NCI-H748 (cell line): ENCODE data around the gene THG1L.
A peak's percentile ranks its signal among the peaks of the same experiment; 100 is the strongest.
"Not testable (repeated sequence)": the region's sequence is repeated elsewhere in the genome, so short reads cannot be mapped to it uniquely, and the experiment has no call there.

Source experiments
- DNase-seq: peaks from one replicate; lab custom pipeline; 2025; ENCODE audit not compliant: unreplicated experiment; lab: John Stamatoyannopoulos, UW

The THG1L gene

DNA sequence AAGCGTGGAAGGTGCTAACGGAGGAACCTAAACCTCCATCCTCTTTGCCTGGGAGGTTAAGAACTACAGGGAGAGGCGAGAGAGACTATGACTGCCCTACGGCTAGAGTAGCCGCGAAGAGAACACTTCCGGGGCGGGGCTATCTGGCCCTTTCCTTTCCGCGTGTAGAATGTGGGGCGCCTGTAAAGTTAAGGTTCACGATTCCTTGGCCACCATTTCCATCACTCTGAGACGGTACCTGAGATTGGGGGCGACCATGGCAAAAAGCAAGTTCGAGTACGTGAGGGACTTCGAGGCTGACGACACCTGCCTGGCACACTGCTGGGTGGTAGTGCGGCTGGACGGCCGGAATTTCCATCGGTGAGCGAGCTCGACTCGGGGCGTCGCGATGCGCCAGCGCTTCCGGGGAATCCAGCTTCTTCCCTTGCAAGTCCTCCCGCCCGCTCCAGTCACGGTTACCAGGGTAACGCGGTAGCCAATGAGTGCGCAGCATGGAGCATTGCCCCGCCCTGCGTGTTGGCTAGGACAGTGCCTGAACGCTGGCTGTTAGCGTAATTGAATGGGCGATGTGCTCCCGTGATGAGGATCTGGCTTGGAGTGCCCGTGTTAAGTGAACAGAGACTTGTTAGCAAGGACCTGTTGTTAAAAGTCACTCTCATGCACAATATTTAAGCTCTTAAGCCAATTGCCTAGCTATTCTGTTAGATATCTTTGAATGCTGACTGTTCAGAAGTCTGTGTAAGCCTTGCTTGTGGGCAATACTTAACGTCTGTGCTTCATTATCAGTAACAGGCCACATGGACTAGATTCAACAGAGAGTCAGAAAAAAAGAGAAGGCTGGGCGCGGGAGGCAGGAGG is at the start of gene THG1L:
Gene THG1L, plus strand, starts transcription at position 149 of the 858 bp plus-strand sequence. Its CDS starts 21 bp downstream, at position 170.
- peak; percentile 100 for DNase-seq

GRCh38 chr5:157682257-157682656 is 49.0 kb upstream of the THG1L start:
- no peak for DNase-seq

DNA sequence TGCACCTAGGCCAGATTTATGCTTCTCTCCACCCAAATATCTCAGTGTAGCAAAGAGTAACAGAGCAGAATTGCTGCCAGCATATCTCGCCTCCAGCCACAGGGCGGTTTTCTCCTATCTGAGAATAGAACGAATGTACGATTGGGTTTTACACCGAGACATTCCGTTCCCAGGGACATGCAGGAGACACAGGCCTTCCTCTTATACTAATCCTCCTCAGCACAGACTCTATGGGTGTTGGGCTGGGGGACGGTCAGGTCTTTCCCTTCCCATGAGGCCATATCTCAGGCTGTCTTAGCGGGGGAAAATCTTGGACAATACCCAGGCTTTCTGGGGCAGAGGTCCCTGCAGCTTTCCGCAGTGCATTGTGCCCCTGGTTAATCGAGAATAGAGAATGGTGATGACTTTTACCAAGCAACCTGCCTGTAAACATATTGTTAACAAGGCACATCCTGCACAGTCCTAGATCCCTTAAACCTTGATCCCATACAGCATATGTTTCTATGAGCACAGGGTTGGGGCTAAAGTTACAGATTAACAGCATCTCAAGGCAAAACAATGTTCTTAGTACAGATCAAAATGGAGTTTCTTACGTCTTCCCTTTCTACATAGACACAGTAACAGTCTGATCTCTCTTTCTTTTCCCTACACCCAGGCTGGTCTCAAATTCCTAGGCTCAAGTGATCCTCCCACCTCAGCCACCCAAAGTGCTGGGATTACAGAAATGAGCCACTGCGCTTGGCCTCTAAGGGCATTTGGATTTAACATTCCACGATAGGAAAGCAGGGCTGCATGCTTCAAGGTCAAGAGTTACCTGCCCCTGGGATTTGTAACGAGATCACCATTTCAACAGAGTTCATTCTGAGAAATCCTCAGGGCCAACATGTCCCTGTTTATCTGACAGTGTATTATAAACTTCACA is 44.7 kb upstream of the THG1L start:
- not testable (repeated sequence) for DNase-seq

DNA sequence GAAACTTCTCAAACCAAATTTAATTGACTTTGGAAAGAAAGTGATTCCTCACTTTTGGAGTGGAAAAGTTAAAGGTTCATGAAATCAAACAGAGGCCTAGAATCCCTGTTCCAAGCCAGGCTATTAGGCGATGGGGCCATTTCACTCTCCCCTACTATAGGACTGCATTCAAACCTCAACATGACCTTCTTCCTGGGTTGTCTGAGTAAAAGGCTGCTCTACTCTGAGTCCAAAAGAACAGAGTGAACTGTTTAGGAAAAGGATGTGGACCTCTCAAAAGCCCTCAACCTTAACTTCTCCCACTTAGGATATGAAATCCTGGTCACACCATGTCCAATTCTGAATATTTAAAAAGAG is 44.0 kb upstream of the THG1L start:
- no peak for DNase-seq

DNA sequence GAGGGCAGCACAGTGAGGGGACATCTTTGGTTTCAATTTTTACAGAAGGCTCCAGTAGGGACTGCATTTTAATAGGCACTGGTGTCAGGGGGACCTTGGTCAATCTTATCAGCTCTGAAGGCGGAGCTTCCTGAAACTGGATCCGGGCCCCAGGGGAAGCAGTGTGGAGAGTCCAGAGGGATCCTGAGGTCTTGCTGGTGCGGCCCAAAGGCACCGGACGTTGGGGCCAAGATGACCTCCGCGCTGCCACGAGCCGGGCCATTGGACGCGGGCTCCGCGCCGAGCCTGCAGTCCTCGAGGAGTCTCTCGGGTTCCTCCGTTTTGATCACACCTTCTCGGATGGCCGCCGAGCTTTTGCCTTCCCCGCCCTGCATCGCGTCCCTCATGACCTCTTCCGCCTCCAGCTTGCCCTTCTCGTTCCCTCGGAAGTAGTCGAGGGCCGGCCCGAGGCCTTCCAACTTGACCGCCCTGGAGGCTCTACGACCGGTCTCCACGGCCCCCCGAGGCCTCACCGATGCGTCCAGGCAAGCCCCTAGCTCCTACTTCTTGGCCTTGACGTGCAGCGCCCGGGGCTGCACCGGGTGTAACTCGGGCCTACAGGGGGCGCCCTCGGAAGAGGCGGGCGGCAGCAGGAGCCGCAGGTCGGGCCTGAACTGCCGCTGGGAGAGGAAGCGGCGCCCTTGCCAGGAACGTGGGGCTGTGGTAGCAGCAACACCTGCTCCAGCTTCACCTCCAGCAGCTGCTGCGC is 41.1 kb upstream of the THG1L start:
- no peak for DNase-seq

- DNase-seq: no peak
Measured at GRCh38 chr5:157690690-157691433, 40.4 kb upstream of the THG1L start.

DNA sequence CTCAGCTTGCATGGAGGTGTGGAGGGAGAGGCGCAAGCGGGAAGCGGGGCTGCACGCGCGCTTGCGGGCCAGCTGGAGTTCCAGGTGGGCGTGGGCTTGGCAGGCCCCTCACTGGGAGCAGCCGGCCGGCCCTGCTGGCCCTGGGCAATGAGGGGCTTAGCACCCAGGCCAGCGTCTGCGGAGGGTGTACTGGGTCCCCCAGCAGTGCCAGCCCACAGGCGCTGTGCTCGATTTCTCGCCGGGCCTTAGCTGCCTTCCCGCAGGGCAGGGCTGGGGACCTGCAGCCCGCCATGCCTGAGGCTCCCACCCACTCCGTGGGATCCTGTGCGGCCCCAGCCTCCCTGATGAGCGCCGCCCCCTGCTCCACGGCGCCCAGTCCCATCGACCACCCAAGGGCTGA is 37.4 kb upstream of the THG1L start:
- DNase-seq: not testable (repeated sequence)

- not testable (repeated sequence) for DNase-seq
Measured at GRCh38 chr5:157696154-157696553, 35.1 kb upstream of the THG1L start.

- not testable (repeated sequence) for DNase-seq
Measured at GRCh38 chr5:157698674-157699073, 32.5 kb upstream of the THG1L start.

DNA sequence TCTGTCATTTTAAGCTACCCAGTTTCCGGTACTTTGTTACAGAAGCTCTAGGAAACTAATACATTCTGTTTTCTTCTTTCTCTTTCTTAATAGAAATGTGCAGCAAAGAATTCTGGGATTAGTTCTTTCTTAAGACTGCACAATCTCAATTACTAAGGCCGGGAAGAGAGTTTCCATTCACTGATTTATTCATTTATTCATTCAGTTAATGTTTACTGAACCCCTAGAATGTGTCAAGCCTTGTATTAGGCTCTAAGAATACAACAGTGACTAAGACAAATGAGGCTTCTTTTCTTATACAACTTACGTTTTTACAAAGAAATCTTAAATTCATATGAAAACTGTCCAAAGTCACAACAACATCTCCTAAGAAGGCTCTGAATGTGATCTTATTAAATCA is 27.5 kb upstream of the THG1L start:
- no peak for DNase-seq

DNA sequence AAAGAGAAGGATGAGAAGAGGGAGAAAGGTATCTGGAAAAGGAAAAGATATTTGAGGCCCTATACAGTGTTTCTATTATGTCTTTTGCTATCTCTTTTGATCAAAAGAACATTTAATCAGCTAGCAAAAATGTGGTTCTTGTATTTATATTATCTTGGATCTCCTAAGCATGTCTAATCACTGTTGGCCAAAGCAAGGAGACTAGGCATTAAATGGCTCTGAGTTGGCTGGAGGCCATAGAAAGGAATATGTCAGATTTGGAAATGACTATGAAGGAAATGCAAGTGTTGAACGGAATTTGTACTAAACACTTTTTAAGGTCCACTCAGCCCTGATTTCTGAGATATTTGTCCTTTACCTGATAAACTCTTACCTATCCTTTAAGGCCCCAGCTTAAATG is 22.4 kb upstream of the THG1L start:
- no peak for DNase-seq

- no peak for DNase-seq
Measured at GRCh38 chr5:157709346-157709745, 21.9 kb upstream of the THG1L start.

- no peak for DNase-seq
Measured at GRCh38 chr5:157710431-157710830, 20.8 kb upstream of the THG1L start.

- DNase-seq: no peak
Measured at GRCh38 chr5:157710882-157711281, 20.3 kb upstream of the THG1L start.

- DNase-seq: no peak
Measured at GRCh38 chr5:157713830-157714595, 17.2 kb upstream of the THG1L start.

DNA sequence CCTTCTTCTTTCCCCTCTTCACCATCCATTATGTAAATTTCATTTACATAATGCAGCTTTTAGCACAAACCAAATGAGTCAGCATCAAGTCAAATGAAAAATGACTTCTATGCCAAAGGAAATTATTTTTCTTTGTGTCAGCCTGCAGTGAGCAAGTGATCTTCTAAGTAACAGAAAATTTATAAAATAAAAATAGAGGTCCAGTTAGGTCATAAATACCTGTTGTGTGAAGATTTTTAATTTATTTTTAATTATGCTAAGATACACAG is 16.7 kb upstream of the THG1L start:
- DNase-seq: no peak

- DNase-seq: peak; percentile 38
Measured at GRCh38 chr5:157718519-157718918, 12.7 kb upstream of the THG1L start.

GRCh38 chr5:157719245-157719644 is 12.0 kb upstream of the THG1L start:
- no peak for DNase-seq

- DNase-seq: peak; percentile 65
Measured at GRCh38 chr5:157721159-157721558, 10.1 kb upstream of the THG1L start.

GRCh38 chr5:157722895-157723294 is 8.3 kb upstream of the THG1L start:
- DNase-seq: not testable (repeated sequence)
